Measurements from ENCODE around the gene PARVB. TPM values are rescaled to one million over a fixed set of nuclear protein-coding genes. Genes with fewer than 3 reads are reported as not detected.
"Not testable (repeated sequence)": the region's sequence is repeated elsewhere in the genome, so short reads cannot be mapped to it uniquely, and the experiment has no call there.

Gene PARVB
- total RNA-seq, 1 donor from 2014 or later: 12.7 TPM

DNA sequence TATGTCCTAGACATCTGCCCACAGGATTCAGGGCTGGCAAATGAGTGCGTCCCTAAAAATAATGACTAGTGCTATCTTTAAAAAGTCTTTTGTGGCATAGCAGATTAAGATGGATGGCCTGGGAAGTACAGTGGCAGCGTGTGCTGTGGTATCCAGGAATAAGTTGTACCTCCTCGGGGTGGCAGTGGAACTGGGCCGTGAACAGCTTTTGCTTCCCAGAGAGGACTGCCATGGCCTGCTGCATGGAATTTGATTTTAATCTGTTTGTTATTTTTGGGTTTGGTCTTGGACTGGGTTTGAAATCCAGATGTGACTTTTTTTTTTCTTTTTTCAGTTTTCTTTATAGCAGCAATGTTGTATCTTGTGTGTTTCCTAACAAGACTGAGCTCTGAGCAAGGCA lies 85.3 kb downstream of the PARVB start:
- H3K4me3 ChIP-seq: no peak overlapping the region
- no peak overlapping the region for H2AFZ ChIP-seq (replicated peaks)
- peaks cover 7% of the 10 kb centered on the region for H3F3A ChIP-seq (ENCODE audit: low read depth)
- Mint-ChIP-seq H3K36me3 (no peaks in the 10 kb centered on the region), H3K27me3 (ENCODE audit: insufficient read depth, low read depth) (peaks cover 7% of the 10 kb centered on the region), H3K4me1 (peaks cover 44% of the 10 kb centered on the region), H3K9me3 (peaks cover 3% of the 10 kb centered on the region), H3K4me3 (no peak overlapping the region), H3K27ac (no peak overlapping the region)
- no peak for DNase-seq (ENCODE audit: low spot score)
- no peaks in the 10 kb centered on the region for H3K79me2 ChIP-seq (ENCODE audit: low read depth)
- no peaks in the 10 kb centered on the region for H4K20me1 ChIP-seq (ENCODE audit: low read depth)
- no peaks in the 10 kb centered on the region for H3K36me3 ChIP-seq
- no peaks in the 10 kb centered on the region for H3K9me3 ChIP-seq (ENCODE audit: low read depth)
- no peak overlapping the region for H3K27ac ChIP-seq
- no peak overlapping the region for H3K4me2 ChIP-seq
- peaks cover 20% of the 10 kb centered on the region for H3K4me1 ChIP-seq
- TF ChIP-seq EZH2phosphoT487 (IDR thresholded peaks at IDR 0.05): no peak
- H3K9ac ChIP-seq: no peak overlapping the region
- no peaks in the 10 kb centered on the region for H3K27me3 ChIP-seq

DNA sequence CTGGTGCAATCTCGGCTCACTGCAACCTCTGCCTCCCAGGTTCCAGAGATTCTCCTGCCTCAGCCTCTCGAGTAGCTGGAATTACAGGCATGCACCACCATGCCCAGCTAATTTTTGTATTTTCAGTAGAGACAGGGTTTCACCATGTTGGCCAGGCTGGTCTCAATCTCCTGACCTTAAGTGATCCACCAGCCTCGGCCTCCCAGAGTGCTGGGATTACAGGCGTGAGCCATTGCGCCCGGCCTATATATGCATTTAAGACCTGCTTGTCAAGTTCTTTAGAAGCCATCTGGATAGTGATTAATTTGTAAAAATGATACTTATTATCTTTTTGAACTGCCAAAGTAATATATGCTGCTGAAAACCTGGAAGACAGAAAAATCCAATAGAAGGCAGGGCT lies 86.6 kb downstream of the PARVB start:
- H3K27ac Mint-ChIP-seq; H3K36me3 Mint-ChIP-seq; H3K79me2 ChIP-seq (ENCODE audit: low read depth); H4K20me1 ChIP-seq (ENCODE audit: low read depth); H3K9me3 Mint-ChIP-seq; H3K9ac ChIP-seq; H3K4me2 ChIP-seq; H3K36me3 ChIP-seq; H3K9me3 ChIP-seq (ENCODE audit: low read depth); DNase-seq (ENCODE audit: low spot score); H3K27me3 Mint-ChIP-seq (ENCODE audit: insufficient read depth, low read depth); H3K27me3 ChIP-seq; H3F3A ChIP-seq (ENCODE audit: low read depth); H3K4me3 ChIP-seq; H3K4me3 Mint-ChIP-seq; H3K27ac ChIP-seq; H2AFZ ChIP-seq (replicated peaks): not testable (repeated sequence)
- H3K4me1 Mint-ChIP-seq: peaks cover 41% of the 10 kb centered on the region
- peaks cover 20% of the 10 kb centered on the region for H3K4me1 ChIP-seq

GRCh38 chr22:44111562-44112155 lies 87.6 kb downstream of the PARVB start:
- peaks cover 20% of the 10 kb centered on the region for H3K4me1 ChIP-seq
- no peak overlapping the region for H3K4me2 ChIP-seq
- peaks cover 7% of the 10 kb centered on the region for H3K27me3 Mint-ChIP-seq (ENCODE audit: insufficient read depth, low read depth)
- H3K4me1 Mint-ChIP-seq: peaks cover 40% of the 10 kb centered on the region
- no peak overlapping the region for H3K4me3 Mint-ChIP-seq
- H3K36me3 ChIP-seq: no peaks in the 10 kb centered on the region
- H3K27ac Mint-ChIP-seq: no peak overlapping the region
- H3K27ac ChIP-seq: no peak overlapping the region
- H3K9me3 ChIP-seq (ENCODE audit: low read depth): no peaks in the 10 kb centered on the region
- H3K4me3 ChIP-seq: no peak overlapping the region
- TF ChIP-seq CTCF (IDR thresholded peaks at IDR 0.05) (no peak), EZH2phosphoT487 (IDR thresholded peaks at IDR 0.05) (no peak), EZH2 (IDR thresholded peaks at IDR 0.05) (no peak)
- H2AFZ ChIP-seq (replicated peaks): no peak overlapping the region
- H3K27me3 ChIP-seq: no peaks in the 10 kb centered on the region
- no peaks in the 10 kb centered on the region for H4K20me1 ChIP-seq (ENCODE audit: low read depth)
- no peaks in the 10 kb centered on the region for H3K9me3 Mint-ChIP-seq
- H3K79me2 ChIP-seq (ENCODE audit: low read depth): no peaks in the 10 kb centered on the region
- H3K9ac ChIP-seq: no peak overlapping the region
- no peak for DNase-seq (ENCODE audit: low spot score)
- H3K36me3 Mint-ChIP-seq: no peaks in the 10 kb centered on the region
- peaks cover 7% of the 10 kb centered on the region for H3F3A ChIP-seq (ENCODE audit: low read depth)

DNA sequence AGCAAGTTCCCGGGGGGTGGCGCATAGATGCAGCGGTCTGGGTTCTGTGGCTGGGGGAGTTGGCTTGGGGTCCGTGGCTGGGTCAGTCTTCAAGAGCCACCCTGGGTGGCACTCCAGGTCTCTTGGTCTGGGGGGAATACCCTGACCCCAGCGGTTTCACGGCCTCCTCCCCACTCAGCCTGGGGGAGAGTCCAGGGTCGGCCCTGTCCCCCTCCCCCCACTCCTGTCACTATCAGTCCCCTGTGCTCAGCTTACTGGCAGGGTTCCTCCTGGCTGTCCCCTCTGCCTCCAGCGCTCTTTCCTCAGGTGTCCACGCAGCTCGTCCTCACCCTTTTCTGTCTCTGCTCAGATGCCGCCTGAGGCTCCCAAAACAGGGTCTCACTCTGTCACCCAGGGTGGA lies 88.1 kb downstream of the PARVB start:
- H2AFZ ChIP-seq (replicated peaks): no peak overlapping the region
- no peak overlapping the region for H3K4me3 ChIP-seq
- H3K27me3 ChIP-seq: no peaks in the 10 kb centered on the region
- H3K27ac ChIP-seq: no peak overlapping the region
- H3K27ac Mint-ChIP-seq: peak overlapping the region; percentile 92
- H3F3A ChIP-seq (ENCODE audit: low read depth): peaks cover 7% of the 10 kb centered on the region
- no peaks in the 10 kb centered on the region for H3K36me3 Mint-ChIP-seq
- no peaks in the 10 kb centered on the region for H4K20me1 ChIP-seq (ENCODE audit: low read depth)
- no peaks in the 10 kb centered on the region for H3K9me3 ChIP-seq (ENCODE audit: low read depth)
- peaks cover 7% of the 10 kb centered on the region for H3K27me3 Mint-ChIP-seq (ENCODE audit: insufficient read depth, low read depth)
- H3K4me1 Mint-ChIP-seq: peaks cover 34% of the 10 kb centered on the region
- H3K4me3 Mint-ChIP-seq: no peak overlapping the region
- H3K36me3 ChIP-seq: no peaks in the 10 kb centered on the region
- no peaks in the 10 kb centered on the region for H3K79me2 ChIP-seq (ENCODE audit: low read depth)
- H3K4me2 ChIP-seq: no peak overlapping the region
- H3K9me3 Mint-ChIP-seq: no peaks in the 10 kb centered on the region
- no peak for DNase-seq (ENCODE audit: low spot score)
- H3K9ac ChIP-seq: no peak overlapping the region
- TF ChIP-seq EZH2 (IDR thresholded peaks at IDR 0.05) (no peak), CTCF (IDR thresholded peaks at IDR 0.05) (no peak)
- peaks cover 16% of the 10 kb centered on the region for H3K4me1 ChIP-seq

Measured in neural progenitor cell (in vitro differentiated cells).